HG03064 (cell line): ENCODE measurements around the gene GCSAM.
"Not testable (repeated sequence)": the region's sequence is repeated elsewhere in the genome, so short reads cannot be mapped to it uniquely, and the experiment has no call there.

Source experiments
- ATAC-seq: cut with Tn5 transposase; IDR thresholded peaks from one replicate; pipeline ENCODE4 v1.9.1; 2021; ENCODE audit warnings: low read depth; ENCODE audit not compliant: unreplicated experiment

Gene GCSAM

GRCh38 chr3:112074616-112075497 lies 58.2 kb downstream of the GCSAM start:
- peak; percentile 78 for ATAC-seq

DNA sequence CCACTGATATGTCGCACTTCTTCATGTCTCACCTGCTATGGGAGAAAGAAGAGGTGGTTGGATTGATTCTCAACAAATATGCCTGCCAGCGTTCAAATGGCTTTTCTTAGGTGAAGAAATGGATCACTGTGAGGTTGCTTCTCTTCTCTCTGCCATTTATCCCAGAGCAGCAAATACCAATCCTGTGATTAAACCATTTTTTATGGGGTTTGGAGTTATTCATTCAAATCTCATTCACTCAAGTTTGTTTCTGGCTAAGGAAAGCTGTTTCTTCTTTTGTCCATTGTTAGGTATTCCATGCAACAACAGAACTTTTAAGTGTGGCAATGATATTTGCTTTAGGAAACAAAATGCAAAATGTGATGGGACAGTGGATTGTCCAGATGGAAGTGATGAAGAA lies 59.0 kb downstream of the GCSAM start:
- ATAC-seq: no peak

GRCh38 chr3:112072387-112073060 lies 60.5 kb downstream of the GCSAM start:
- not testable (repeated sequence) for ATAC-seq
